Adrenal gland (tissue), 5 donors: ENCODE data around the gene NIM1K.

Experiments used
- POLR2A ChIP-seq, 2 donors: fragments of 450-650 bp; IDR thresholded peaks; one replicate each; pipeline ENCODE4 v1.6.1; 2017; ENCODE audit warnings: antibody characterized with exemption in 2 of 2, mild to moderate bottlenecking in 2 of 2, moderate library complexity in 1 of 2
- TF ChIP-seq, protein P1 (sequence below), 6 experiments: fragments of 450-650 bp in 4 of 6; fragments of 200-600 bp in 2 of 6; sonication (generic) in 1 of 6; IDR thresholded peaks; 1 replicate in 5 of 6; 2 replicates in 1 of 6; pipeline versions ENCODE4 v1.5.1 to v1.8.0; 2016 to 2021; ENCODE audit warnings: antibody characterized with exemption in 6 of 6, mild to moderate bottlenecking in 2 of 6, moderate library complexity in 1 of 6
- donor health status: DM: no; HTN: no; CAD: no.

DNA sequence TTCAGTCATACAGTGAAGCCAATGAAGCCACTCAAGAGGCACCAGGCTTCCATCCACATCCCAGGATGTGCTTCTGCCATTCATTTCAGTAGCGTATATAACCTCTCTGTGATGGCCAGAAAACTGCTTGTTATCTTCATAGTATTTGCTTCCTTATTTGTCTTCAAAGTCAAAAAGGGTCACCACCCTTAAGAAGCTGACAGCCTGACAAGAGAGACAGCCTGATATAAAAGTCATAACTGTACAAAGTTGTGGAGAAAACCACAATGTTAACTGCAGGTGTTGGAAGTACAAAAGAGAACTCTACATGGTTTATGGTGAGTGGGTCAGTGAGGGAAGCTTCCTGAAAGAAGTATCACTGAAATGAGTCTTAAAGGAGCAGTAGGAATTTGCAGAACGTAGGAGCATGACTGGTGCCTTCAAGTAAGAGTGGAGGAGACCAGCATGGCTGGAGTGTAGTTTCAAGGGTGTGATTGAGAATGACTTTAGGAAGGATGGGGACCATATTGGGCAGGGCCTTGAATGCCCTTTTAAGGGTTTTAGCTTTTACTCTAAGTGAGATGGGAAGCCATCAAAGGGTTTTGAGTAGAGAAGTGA is 33.7 kb downstream of the NIM1K start:
- TF ChIP-seq, protein P1, sequence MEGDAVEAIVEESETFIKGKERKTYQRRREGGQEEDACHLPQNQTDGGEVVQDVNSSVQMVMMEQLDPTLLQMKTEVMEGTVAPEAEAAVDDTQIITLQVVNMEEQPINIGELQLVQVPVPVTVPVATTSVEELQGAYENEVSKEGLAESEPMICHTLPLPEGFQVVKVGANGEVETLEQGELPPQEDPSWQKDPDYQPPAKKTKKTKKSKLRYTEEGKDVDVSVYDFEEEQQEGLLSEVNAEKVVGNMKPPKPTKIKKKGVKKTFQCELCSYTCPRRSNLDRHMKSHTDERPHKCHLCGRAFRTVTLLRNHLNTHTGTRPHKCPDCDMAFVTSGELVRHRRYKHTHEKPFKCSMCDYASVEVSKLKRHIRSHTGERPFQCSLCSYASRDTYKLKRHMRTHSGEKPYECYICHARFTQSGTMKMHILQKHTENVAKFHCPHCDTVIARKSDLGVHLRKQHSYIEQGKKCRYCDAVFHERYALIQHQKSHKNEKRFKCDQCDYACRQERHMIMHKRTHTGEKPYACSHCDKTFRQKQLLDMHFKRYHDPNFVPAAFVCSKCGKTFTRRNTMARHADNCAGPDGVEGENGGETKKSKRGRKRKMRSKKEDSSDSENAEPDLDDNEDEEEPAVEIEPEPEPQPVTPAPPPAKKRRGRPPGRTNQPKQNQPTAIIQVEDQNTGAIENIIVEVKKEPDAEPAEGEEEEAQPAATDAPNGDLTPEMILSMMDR (IDR thresholded peaks at IDR 0.05): no peak
- no peak for TF ChIP-seq POLR2A (IDR thresholded peaks at IDR 0.05)
